ENCODE measurements around the gene ZNF491.
"Not testable (repeated sequence)": the region's sequence is repeated elsewhere in the genome, so short reads cannot be mapped to it uniquely, and the experiment has no call there.

The ZNF491 gene

DNA sequence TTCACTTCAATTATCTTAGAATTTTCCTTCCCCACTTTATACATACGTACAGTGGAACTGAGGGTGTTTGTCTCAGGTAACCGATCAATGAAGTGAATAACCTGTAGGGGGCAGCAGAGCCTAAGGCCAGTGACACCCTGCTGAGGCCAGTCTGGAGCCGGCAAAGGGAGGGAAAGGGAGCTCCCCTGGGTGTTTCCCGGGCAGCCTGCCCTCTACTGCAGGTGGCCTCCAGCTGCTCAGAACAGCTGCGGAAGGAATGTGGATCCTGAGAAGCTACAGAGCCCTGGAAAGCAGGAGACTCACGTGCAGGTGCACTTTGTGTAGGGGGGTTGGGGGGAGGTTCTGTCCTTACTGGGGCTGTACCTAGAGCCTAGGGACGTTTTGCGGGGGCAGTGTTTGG lies 832 bp upstream of the ZNF491 start:
- H3K9ac ChIP-seq (ENCODE audit: low read depth in 1 of 2, low read length in 2 of 2) = no peak overlapping the region
- peak overlapping the region; percentile 78 to 88 for H3K4me3 ChIP-seq (ENCODE audit: low read length in 2 of 2)
- H3K36me3 ChIP-seq (ENCODE audit: control insufficient read depth in 2 of 2, insufficient read depth in 2 of 2, low read length in 2 of 2) = no peaks in the 10 kb centered on the region
- peaks cover 12 to 14% of the 10 kb centered on the region in 2 donors for H3K4me1 ChIP-seq (ENCODE audit: control insufficient read depth in 2 of 2, insufficient read depth in 2 of 2, low read length in 2 of 2)
- H3K9me3 ChIP-seq (ENCODE audit: control insufficient read depth in 2 of 2, low read length in 2 of 2) = no peaks in the 10 kb centered on the region
- H3K27ac ChIP-seq (ENCODE audit: low read depth in 2 of 2, low read length in 2 of 2) = peak overlapping the region in 1 of 2 donors; percentile 56
- no peaks in the 10 kb centered on the region for H3K27me3 ChIP-seq (ENCODE audit: control insufficient read depth in 2 of 2, insufficient read depth in 2 of 2, low read length in 2 of 2)

DNA sequence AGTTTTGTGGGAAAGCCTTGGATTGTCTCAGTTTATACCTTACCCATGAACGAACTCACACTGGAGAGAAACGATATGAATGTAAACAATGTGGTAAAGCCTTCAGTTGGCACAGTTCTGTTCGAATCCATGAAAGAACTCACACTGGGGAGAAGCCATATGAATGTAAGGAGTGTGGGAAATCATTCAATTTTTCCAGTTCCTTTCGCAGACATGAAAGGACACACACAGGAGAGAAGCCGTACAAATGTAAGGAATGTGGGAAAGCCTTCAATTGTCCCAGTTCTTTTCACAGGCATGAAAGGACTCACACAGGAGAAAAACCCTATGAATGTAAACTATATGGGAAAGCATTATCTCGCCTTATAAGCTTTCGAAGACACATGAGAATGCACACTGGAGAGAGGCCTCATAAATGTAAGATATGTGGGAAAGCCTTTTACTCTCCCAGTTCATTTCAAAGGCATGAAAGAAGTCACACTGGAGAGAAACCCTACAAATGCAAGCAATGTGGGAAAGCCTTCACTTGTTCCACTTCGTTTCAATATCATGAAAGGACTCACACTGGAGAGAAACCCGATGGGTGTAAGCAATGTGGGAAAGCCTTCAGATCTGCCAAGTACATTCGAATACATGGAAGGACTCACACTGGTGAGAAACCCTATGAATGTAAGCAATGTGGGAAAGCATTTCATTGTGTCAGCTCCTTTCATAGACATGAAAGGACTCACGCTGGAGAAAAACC lies 8.2 kb downstream of the ZNF491 start:
- Histone ChIP-seq H3K36me3 (ENCODE audit: control insufficient read depth in 2 of 2, insufficient read depth in 2 of 2, low read length in 2 of 2) (peaks cover 5 to 9% of the 10 kb centered on the region in 2 donors), H3K9ac (ENCODE audit: low read depth in 1 of 2, low read length in 2 of 2) (no peak overlapping the region), H3K4me1 (ENCODE audit: control insufficient read depth in 2 of 2, insufficient read depth in 2 of 2, low read length in 2 of 2) (no peaks in the 10 kb centered on the region), H3K27ac (ENCODE audit: low read depth in 2 of 2, low read length in 2 of 2) (no peak overlapping the region), H3K27me3 (ENCODE audit: control insufficient read depth in 2 of 2, insufficient read depth in 2 of 2, low read length in 2 of 2) (no peaks in the 10 kb centered on the region), H3K9me3 (ENCODE audit: control insufficient read depth in 2 of 2, low read length in 2 of 2) (peaks cover 12 to 21% of the 10 kb centered on the region in 2 donors), H3K4me3 (ENCODE audit: low read length in 2 of 2) (no peak overlapping the region)

DNA sequence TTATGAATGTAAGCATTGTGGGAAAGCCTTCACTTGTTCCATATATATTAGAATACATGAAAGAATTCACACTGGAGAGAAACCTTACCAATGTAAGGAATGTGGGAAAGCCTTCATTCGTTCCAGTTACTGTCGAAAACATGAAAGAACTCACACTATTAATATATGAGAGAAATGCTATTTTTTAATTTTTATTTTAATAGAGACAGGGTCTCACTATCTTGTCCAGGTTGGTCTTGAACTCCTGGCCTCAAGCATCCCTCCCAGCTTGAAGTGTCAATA lies 8.7 kb downstream of the ZNF491 start:
- Histone ChIP-seq H3K36me3 (ENCODE audit: control insufficient read depth in 2 of 2, insufficient read depth in 2 of 2, low read length in 2 of 2) (peaks cover 5 to 9% of the 10 kb centered on the region in 2 donors), H3K4me3 (ENCODE audit: low read length in 2 of 2) (no peak overlapping the region), H3K27me3 (ENCODE audit: control insufficient read depth in 2 of 2, insufficient read depth in 2 of 2, low read length in 2 of 2) (no peaks in the 10 kb centered on the region), H3K9ac (ENCODE audit: low read depth in 1 of 2, low read length in 2 of 2) (no peak overlapping the region), H3K4me1 (ENCODE audit: control insufficient read depth in 2 of 2, insufficient read depth in 2 of 2, low read length in 2 of 2) (no peaks in the 10 kb centered on the region), H3K27ac (ENCODE audit: low read depth in 2 of 2, low read length in 2 of 2) (no peak overlapping the region), H3K9me3 (ENCODE audit: control insufficient read depth in 2 of 2, low read length in 2 of 2) (peaks cover 12 to 21% of the 10 kb centered on the region in 2 donors)

DNA sequence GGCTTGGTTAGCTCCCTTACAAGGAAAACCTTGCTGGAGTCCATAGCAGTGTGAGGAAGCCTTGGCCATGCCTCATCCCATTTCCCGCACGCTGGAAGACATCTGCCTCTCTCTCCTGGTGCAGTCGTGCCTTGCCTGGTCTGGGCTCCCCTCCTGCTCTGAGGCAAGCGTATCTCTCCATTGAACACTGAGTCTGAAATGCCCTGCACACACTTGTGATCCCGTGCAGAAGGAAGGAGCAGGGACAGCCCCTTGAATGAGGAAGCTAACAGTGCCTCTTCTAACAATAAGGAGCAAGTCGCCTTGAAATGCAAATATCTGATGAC lies 15.3 kb downstream of the ZNF491 start:
- H3K4me3 ChIP-seq (ENCODE audit: low read length in 2 of 2) = peak overlapping the region; percentile 86 to 89
- no peaks in the 10 kb centered on the region for H3K9me3 ChIP-seq (ENCODE audit: control insufficient read depth in 2 of 2, low read length in 2 of 2)
- H3K36me3 ChIP-seq (ENCODE audit: control insufficient read depth in 2 of 2, insufficient read depth in 2 of 2, low read length in 2 of 2) = peaks cover 0 to 3% of the 10 kb centered on the region in 2 donors
- no peaks in the 10 kb centered on the region for H3K27me3 ChIP-seq (ENCODE audit: control insufficient read depth in 2 of 2, insufficient read depth in 2 of 2, low read length in 2 of 2)
- peaks cover 8 to 10% of the 10 kb centered on the region in 2 donors for H3K4me1 ChIP-seq (ENCODE audit: control insufficient read depth in 2 of 2, insufficient read depth in 2 of 2, low read length in 2 of 2)
- H3K9ac ChIP-seq (ENCODE audit: low read depth in 1 of 2, low read length in 2 of 2) = peak overlapping the region; percentile 87 to 94
- peak overlapping the region; percentile 94 to 95 for H3K27ac ChIP-seq (ENCODE audit: low read depth in 2 of 2, low read length in 2 of 2)

DNA sequence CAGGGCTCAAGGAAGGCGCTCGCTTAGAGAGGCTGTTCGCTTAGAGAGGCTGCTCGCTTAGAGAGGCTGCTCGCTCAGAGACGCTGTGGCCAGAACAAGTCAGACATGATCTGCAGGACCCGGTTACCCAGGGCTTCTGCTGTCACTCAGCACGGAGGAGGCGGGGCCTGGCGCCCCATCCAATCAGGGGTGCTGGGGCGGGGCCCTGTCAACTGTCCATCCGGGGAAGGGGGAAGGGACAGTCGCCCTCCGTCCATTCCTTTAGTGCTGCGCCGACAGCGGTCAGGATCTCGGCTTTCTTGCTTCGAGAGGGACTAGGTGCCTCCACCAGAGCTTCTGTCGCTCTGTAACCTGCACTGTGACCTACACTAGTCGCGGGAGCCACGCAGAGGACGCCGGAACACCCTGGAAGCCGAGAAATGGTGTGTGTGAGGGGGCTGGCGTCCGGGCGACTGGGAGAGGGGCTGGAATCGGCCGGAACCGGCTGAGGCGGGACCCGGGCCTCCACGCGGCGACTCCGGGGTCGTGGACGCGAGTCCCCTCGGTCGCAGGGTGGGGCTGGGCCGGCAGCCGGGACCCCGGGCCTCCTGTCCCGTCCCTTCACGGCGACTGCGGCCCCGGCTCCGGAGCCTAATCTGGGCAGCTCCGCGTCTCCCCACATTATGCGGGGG lies 15.8 kb downstream of the ZNF491 start, which contains the start of gene ZNF440:
TSS of gene ZNF440 (plus strand) at position 245 of the 671 bp plus-strand sequence. CDS start at position 420, 175 bp downstream.
- H3K4me3 ChIP-seq (ENCODE audit: low read length in 2 of 2) = peak within 1 kb of the TSS; percentile 86 to 89

DNA sequence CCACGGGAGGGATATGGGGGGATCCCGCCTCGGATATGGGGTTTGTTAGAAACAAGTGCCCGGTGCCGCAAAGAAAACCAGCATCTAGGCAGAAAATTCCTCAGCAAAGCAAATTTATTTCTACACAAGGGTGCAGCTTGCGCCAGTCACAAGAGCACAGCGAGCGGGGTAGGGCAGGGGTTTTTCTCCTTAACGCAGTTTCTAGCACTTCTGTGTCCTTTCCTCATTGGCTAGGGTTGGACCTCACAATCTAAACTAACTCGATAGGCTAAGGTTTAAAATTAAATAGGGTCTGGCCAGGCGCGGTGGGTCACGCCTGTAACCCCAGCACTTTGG lies 16.3 kb downstream of the ZNF491 start:
- Histone ChIP-seq H3K4me3 (ENCODE audit: low read length in 2 of 2) (peak overlapping the region; percentile 86 to 89), H3K9me3 (ENCODE audit: control insufficient read depth in 2 of 2, low read length in 2 of 2) (no peaks in the 10 kb centered on the region), H3K27me3 (ENCODE audit: control insufficient read depth in 2 of 2, insufficient read depth in 2 of 2, low read length in 2 of 2) (no peaks in the 10 kb centered on the region), H3K36me3 (ENCODE audit: control insufficient read depth in 2 of 2, insufficient read depth in 2 of 2, low read length in 2 of 2) (peaks cover 4 to 5% of the 10 kb centered on the region in 2 donors), H3K4me1 (ENCODE audit: control insufficient read depth in 2 of 2, insufficient read depth in 2 of 2, low read length in 2 of 2) (peaks cover 8 to 10% of the 10 kb centered on the region in 2 donors), H3K9ac (ENCODE audit: low read depth in 1 of 2, low read length in 2 of 2) (peak overlapping the region; percentile 87 to 94), H3K27ac (ENCODE audit: low read depth in 2 of 2, low read length in 2 of 2) (peak overlapping the region; percentile 94 to 95)

More for the DNA sequence above, 15.8 kb downstream of the ZNF491 start, which contains the start of gene ZNF440:
- peak within 1 kb of the TSS; percentile 87 to 94 for H3K9ac ChIP-seq (ENCODE audit: low read depth in 1 of 2, low read length in 2 of 2)
- no peaks in the 10 kb centered on the region for H3K9me3 ChIP-seq (ENCODE audit: control insufficient read depth in 2 of 2, low read length in 2 of 2)
- H3K27ac ChIP-seq (ENCODE audit: low read depth in 2 of 2, low read length in 2 of 2) = peak within 1 kb of the TSS; percentile 94 to 95
- peaks cover 8 to 10% of the 10 kb centered on the region in 2 donors for H3K4me1 ChIP-seq (ENCODE audit: control insufficient read depth in 2 of 2, insufficient read depth in 2 of 2, low read length in 2 of 2)
- H3K27me3 ChIP-seq (ENCODE audit: control insufficient read depth in 2 of 2, insufficient read depth in 2 of 2, low read length in 2 of 2) = no peaks in the 10 kb centered on the region
- peaks cover 3% of the 10 kb centered on the region in 2 donors for H3K36me3 ChIP-seq (ENCODE audit: control insufficient read depth in 2 of 2, insufficient read depth in 2 of 2, low read length in 2 of 2)

DNA sequence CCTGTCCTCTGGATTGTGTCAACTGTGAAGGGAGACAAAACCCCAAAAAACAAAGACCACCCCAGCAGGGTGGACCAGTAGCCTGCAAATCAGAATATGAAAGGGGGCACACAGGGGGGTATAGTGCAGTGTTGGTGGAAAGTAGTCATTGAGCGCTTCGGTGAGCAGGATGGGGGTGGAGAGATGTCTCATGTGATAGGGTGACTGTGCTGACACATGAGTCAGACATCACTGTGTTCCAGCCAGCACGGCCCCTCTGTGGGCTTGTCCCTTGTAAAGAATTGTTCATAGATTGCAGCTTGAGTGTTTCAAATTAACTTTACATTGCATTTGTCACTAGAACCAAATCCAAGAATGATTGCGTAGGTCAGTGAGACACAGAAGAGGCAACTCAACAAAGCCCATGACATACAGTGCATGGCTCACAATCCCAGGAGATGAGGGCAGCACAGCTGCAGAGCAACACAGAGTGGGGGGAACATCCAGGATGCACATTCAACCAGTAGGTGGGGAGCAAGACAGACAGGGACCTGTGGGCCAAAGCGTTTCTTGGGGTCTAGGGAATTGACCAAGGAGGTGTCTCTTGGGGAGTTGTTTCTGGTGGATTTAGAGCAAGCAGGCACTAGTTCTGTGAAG lies 23.3 kb downstream of the ZNF491 start:
- Histone ChIP-seq H3K4me1 (ENCODE audit: control insufficient read depth in 2 of 2, insufficient read depth in 2 of 2, low read length in 2 of 2) (no peaks in the 10 kb centered on the region), H3K9ac (ENCODE audit: low read depth in 1 of 2, low read length in 2 of 2) (no peak overlapping the region), H3K27ac (ENCODE audit: low read depth in 2 of 2, low read length in 2 of 2) (no peak overlapping the region), H3K4me3 (ENCODE audit: low read length in 2 of 2) (no peak overlapping the region), H3K27me3 (ENCODE audit: control insufficient read depth in 2 of 2, insufficient read depth in 2 of 2, low read length in 2 of 2) (no peaks in the 10 kb centered on the region), H3K9me3 (ENCODE audit: control insufficient read depth in 2 of 2, low read length in 2 of 2) (peaks cover 8 to 12% of the 10 kb centered on the region in 2 donors), H3K36me3 (ENCODE audit: control insufficient read depth in 2 of 2, insufficient read depth in 2 of 2, low read length in 2 of 2) (peaks cover 19 to 23% of the 10 kb centered on the region in 2 donors)

DNA sequence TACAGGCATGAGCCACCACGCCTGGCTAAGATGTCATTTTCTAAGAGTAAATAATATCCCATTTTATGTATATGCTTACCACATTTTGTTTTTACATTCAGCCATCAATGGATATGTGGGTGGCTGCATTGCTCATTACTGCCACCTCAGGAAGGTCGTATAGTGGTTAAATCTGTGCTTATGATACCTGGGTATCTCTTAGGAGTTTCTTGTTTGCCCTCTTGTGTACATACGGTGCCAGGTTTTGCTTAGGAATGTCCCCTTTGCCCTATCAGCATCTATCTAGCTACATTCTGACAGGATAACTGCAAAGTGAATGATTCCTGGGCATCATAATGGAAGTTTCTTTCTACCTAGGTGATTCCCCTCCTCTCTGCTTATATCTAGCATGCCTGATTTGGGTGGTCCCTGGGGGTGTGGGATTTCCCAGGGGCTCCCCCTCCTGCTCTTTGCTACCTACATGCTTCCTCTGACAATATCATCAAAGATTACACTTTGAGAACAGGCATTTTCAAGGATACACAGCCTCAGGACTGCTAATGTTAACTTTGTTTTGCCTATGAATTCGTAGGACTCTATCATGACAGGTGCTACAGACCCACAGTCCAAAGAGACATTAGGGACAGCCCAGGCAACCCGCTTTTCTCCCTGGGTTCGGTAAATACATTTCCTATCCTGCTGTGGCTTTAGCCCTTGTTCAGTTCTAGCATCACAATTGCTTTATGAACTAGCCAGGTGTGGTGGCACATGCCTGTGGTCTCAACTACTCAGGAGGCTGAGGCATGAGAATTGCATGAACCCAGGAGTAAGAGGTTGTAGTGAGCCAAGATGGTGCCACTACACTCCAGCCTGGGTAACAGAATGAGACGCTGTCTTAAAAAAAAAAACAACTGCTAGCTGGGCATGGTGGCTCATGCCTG lies 30.9 kb downstream of the ZNF491 start:
- not testable (repeated sequence) for H3K4me1 ChIP-seq (ENCODE audit: control insufficient read depth in 2 of 2, insufficient read depth in 2 of 2, low read length in 2 of 2); H3K27me3 ChIP-seq (ENCODE audit: control insufficient read depth in 2 of 2, insufficient read depth in 2 of 2, low read length in 2 of 2); H3K27ac ChIP-seq (ENCODE audit: low read depth in 2 of 2, low read length in 2 of 2); H3K9ac ChIP-seq (ENCODE audit: low read depth in 1 of 2, low read length in 2 of 2)
- Histone ChIP-seq H3K4me3 (ENCODE audit: low read length in 2 of 2) (peak overlapping the region in 1 of 2 donors; percentile 7), H3K9me3 (ENCODE audit: control insufficient read depth in 2 of 2, low read length in 2 of 2) (peaks cover 39 to 41% of the 10 kb centered on the region in 2 donors), H3K36me3 (ENCODE audit: control insufficient read depth in 2 of 2, insufficient read depth in 2 of 2, low read length in 2 of 2) (peaks cover 49 to 59% of the 10 kb centered on the region in 2 donors)

DNA sequence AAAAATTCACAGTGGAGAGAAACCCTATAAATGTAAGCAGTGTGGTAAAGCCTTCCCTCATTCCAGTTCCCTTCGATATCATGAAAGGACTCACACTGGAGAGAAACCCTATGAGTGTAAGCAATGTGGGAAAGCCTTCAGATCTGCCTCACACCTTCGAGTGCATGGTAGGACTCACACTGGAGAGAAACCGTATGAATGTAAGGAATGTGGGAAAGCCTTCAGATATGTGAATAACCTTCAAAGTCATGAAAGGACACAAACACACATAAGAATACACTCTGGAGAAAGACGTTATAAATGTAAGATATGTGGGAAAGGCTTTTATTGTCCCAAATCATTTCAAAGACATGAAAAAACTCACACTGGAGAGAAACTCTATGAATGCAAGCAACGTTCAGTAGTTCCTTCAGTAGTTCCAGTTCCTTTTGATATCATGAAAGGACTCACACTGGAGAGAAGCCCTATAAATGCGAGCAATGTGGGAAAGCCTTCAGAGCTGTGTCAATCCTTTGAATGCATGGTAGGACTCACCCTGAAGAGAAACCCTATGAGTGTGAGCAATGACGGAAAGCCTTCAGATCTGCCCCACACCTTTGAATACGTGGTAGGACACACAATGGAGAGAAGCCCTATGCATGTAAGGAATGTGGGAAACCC lies 34.1 kb downstream of the ZNF491 start:
- Histone ChIP-seq H3K9me3 (ENCODE audit: control insufficient read depth in 2 of 2, low read length in 2 of 2) (peaks cover 38% of the 10 kb centered on the region in 2 donors), H3K9ac (ENCODE audit: low read depth in 1 of 2, low read length in 2 of 2) (no peak overlapping the region), H3K27ac (ENCODE audit: low read depth in 2 of 2, low read length in 2 of 2) (no peak overlapping the region), H3K4me3 (ENCODE audit: low read length in 2 of 2) (peak overlapping the region; percentile 39 to 53), H3K4me1 (ENCODE audit: control insufficient read depth in 2 of 2, insufficient read depth in 2 of 2, low read length in 2 of 2) (no peaks in the 10 kb centered on the region), H3K27me3 (ENCODE audit: control insufficient read depth in 2 of 2, insufficient read depth in 2 of 2, low read length in 2 of 2) (no peaks in the 10 kb centered on the region), H3K36me3 (ENCODE audit: control insufficient read depth in 2 of 2, insufficient read depth in 2 of 2, low read length in 2 of 2) (peaks cover 46 to 51% of the 10 kb centered on the region in 2 donors)
